ENCODE measurements around the gene NHP2. TPM values are rescaled to one million over a fixed set of nuclear protein-coding genes. Genes with fewer than 3 reads are reported as not detected.
A peak's percentile ranks its signal among the peaks of the same experiment; 100 is the strongest.

The NHP2 gene
- total and polyA plus RNA-seq, 2 experiments from 2014 or later = 435 to 455 TPM

DNA sequence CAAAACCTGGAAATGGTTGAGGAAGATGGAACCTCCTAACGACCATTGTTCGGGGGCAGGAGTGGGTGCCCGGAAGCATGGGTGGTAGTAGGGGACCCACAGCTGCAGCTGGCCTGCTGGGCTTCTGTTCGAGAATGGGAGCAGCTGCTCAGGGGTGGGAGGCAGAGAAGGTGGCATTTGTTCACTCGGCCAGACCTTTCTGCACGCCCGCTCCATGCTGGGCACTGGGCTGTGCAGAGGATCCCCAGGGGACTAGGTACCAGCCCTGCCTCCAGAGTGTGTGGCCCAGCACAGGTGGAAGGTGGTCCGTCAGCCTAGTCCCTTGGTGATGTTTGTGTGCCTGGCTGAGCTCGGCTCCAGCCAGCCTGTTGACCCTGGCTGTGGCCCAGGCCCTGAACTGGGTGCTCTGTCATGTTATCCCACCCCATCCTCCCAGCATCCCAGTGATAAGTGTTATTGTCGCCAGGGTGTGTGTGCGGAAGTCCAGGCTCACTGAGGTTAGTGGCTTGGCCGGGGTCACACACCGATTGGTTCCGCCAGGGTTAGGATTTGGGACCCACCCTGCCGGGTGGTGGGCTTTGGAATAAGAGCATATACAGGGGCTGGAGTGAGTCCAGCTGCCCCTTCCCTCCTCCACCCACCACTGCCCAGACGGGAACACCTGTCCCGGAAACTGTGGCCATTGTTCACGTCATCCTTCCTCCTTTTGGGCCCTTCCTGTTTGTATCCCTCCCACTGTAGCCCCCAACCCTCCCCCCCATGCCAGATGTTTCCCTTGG lies 35.6 kb downstream of the NHP2 start:
- no peak overlapping the region for H3K27ac Mint-ChIP-seq
- TF ChIP-seq EZH2 (IDR thresholded peaks at IDR 0.05; ENCODE audit: low read depth, unreplicated experiment) = no peak
- TF ChIP-seq ZNF114 (CRISPR knock-in tag; IDR thresholded peaks at IDR 0.05) = no peak
- TF ChIP-seq NANOG (IDR thresholded peaks at IDR 0.05; ENCODE audit: borderline replicate concordance) = no peak
- no peak for TF ChIP-seq EZH2phosphoT487 (IDR thresholded peaks at IDR 0.05; ENCODE audit: unreplicated experiment)
- TF ChIP-seq ZNF331 (CRISPR knock-in tag; IDR thresholded peaks at IDR 0.05; ENCODE audit: low read depth) = no peak
- TF ChIP-seq, protein P1, sequence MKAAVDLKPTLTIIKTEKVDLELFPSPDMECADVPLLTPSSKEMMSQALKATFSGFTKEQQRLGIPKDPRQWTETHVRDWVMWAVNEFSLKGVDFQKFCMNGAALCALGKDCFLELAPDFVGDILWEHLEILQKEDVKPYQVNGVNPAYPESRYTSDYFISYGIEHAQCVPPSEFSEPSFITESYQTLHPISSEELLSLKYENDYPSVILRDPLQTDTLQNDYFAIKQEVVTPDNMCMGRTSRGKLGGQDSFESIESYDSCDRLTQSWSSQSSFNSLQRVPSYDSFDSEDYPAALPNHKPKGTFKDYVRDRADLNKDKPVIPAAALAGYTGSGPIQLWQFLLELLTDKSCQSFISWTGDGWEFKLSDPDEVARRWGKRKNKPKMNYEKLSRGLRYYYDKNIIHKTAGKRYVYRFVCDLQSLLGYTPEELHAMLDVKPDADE (IDR thresholded peaks at IDR 0.05) = no peak
- peak overlapping the region; percentile 76; the same call in 1 of the 2 replicates for H3K27ac ChIP-seq (ENCODE audit: low read depth)
- H2AFZ ChIP-seq = no peak overlapping the region
- ATAC-seq (no peak), DNase-seq (ENCODE audit: low spot score) (no peak)
- peaks cover 22% of the 10 kb centered on the region for H3K27me3 Mint-ChIP-seq (ENCODE audit: insufficient read depth, low read depth, poor library complexity)
- H3K9me2 ChIP-seq (ENCODE audit: insufficient read depth) = no peaks in the 10 kb centered on the region
- H3K4me1 ChIP-seq (ENCODE audit: insufficient read depth) = peaks cover 43% of the 10 kb centered on the region
- peaks cover 35% of the 10 kb centered on the region for H3K36me3 Mint-ChIP-seq (ENCODE audit: low read depth)
- no peak overlapping the region for H3K4me3 Mint-ChIP-seq
- peaks cover 21% of the 10 kb centered on the region for H3F3A ChIP-seq (replicated peaks; ENCODE audit: low read depth)
- H3K4me2 ChIP-seq = peak overlapping the region; percentile 32; the same call in 1 of the 2 replicates
- no peaks in the 10 kb centered on the region for H3K27me3 ChIP-seq (ENCODE audit: insufficient read depth)
- no peaks in the 10 kb centered on the region; the same call in 1 of the 2 replicates for H4K20me1 ChIP-seq (replicated peaks; ENCODE audit: insufficient read depth)
- no peak overlapping the region for H3K4me3 ChIP-seq
- H3K79me2 ChIP-seq (replicated peaks; ENCODE audit: insufficient read depth) = peaks cover 69% of the 10 kb centered on the region
- peaks cover 8% of the 10 kb centered on the region for H3K36me3 ChIP-seq (ENCODE audit: insufficient read depth)
- peaks cover 51% of the 10 kb centered on the region for H3K4me1 Mint-ChIP-seq
- H3K9me3 Mint-ChIP-seq = no peaks in the 10 kb centered on the region; the same call in 2 of the 3 replicates

DNA sequence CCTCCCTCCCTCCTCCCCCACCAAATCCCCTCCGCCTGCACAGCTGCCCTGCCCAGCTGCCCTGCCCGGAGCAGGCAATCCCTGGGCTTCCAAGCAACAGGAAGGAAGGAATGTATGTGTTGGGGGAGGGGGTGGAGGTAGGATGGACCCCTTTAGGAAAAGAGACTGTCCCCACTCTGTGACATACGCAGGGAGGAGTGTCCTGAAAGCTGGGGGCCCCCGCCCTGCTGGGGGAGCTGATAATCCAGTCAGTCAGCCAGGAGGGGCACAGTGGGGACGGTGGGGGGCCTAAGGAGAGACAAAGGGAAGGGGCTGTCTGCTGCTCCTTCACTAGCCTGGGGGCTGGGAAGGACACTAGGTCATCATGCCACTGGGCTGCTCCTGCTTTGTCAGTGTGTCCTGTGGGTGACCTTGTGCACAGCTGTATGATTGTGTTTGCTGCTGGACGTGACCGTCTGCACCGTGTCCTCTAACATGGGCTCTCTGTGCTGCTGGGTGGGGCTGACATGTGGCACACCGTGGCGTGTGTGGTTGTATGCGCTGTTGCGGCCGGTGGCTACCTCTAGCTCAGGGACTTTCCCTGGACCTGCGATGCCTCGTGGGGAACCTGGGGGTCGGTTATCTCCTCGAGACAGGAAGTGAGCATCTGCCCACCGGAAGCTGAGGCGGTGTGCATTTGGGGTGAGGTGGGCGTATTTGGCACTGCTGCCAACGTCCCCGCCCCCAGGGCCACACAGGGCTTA lies 37.4 kb downstream of the NHP2 start:
- Histone ChIP-seq H3K27ac (ENCODE audit: low read depth) (peak overlapping the region; percentile 99), H3F3A (replicated peaks; ENCODE audit: low read depth) (peaks cover 25% of the 10 kb centered on the region), H2AFZ (no peak overlapping the region), H3K4me2 (peak overlapping the region; percentile 97), H4K20me1 (replicated peaks; ENCODE audit: insufficient read depth) (no peaks in the 10 kb centered on the region; the same call in 1 of the 2 replicates), H3K4me1 (ENCODE audit: insufficient read depth) (peaks cover 40% of the 10 kb centered on the region), H3K9me2 (ENCODE audit: insufficient read depth) (no peaks in the 10 kb centered on the region), H3K36me3 (ENCODE audit: insufficient read depth) (peaks cover under 1% of the 10 kb centered on the region), H3K79me2 (replicated peaks; ENCODE audit: insufficient read depth) (peaks cover 71% of the 10 kb centered on the region), H3K27me3 (ENCODE audit: insufficient read depth) (no peaks in the 10 kb centered on the region), H3K4me3 (peak overlapping the region; percentile 92)
- ATAC-seq (peak; percentile 7), DNase-seq (ENCODE audit: low spot score) (peak; percentile 78)
- Mint-ChIP-seq H3K4me3 (peak overlapping the region; percentile 96), H3K9me3 (peaks cover 12% of the 10 kb centered on the region), H3K4me1 (peaks cover 50% of the 10 kb centered on the region), H3K27ac (peak overlapping the region; percentile 94), H3K36me3 (ENCODE audit: low read depth) (peaks cover 24% of the 10 kb centered on the region), H3K27me3 (ENCODE audit: insufficient read depth, low read depth, poor library complexity) (peaks cover 24% of the 10 kb centered on the region)
- TF ChIP-seq, protein P2, sequence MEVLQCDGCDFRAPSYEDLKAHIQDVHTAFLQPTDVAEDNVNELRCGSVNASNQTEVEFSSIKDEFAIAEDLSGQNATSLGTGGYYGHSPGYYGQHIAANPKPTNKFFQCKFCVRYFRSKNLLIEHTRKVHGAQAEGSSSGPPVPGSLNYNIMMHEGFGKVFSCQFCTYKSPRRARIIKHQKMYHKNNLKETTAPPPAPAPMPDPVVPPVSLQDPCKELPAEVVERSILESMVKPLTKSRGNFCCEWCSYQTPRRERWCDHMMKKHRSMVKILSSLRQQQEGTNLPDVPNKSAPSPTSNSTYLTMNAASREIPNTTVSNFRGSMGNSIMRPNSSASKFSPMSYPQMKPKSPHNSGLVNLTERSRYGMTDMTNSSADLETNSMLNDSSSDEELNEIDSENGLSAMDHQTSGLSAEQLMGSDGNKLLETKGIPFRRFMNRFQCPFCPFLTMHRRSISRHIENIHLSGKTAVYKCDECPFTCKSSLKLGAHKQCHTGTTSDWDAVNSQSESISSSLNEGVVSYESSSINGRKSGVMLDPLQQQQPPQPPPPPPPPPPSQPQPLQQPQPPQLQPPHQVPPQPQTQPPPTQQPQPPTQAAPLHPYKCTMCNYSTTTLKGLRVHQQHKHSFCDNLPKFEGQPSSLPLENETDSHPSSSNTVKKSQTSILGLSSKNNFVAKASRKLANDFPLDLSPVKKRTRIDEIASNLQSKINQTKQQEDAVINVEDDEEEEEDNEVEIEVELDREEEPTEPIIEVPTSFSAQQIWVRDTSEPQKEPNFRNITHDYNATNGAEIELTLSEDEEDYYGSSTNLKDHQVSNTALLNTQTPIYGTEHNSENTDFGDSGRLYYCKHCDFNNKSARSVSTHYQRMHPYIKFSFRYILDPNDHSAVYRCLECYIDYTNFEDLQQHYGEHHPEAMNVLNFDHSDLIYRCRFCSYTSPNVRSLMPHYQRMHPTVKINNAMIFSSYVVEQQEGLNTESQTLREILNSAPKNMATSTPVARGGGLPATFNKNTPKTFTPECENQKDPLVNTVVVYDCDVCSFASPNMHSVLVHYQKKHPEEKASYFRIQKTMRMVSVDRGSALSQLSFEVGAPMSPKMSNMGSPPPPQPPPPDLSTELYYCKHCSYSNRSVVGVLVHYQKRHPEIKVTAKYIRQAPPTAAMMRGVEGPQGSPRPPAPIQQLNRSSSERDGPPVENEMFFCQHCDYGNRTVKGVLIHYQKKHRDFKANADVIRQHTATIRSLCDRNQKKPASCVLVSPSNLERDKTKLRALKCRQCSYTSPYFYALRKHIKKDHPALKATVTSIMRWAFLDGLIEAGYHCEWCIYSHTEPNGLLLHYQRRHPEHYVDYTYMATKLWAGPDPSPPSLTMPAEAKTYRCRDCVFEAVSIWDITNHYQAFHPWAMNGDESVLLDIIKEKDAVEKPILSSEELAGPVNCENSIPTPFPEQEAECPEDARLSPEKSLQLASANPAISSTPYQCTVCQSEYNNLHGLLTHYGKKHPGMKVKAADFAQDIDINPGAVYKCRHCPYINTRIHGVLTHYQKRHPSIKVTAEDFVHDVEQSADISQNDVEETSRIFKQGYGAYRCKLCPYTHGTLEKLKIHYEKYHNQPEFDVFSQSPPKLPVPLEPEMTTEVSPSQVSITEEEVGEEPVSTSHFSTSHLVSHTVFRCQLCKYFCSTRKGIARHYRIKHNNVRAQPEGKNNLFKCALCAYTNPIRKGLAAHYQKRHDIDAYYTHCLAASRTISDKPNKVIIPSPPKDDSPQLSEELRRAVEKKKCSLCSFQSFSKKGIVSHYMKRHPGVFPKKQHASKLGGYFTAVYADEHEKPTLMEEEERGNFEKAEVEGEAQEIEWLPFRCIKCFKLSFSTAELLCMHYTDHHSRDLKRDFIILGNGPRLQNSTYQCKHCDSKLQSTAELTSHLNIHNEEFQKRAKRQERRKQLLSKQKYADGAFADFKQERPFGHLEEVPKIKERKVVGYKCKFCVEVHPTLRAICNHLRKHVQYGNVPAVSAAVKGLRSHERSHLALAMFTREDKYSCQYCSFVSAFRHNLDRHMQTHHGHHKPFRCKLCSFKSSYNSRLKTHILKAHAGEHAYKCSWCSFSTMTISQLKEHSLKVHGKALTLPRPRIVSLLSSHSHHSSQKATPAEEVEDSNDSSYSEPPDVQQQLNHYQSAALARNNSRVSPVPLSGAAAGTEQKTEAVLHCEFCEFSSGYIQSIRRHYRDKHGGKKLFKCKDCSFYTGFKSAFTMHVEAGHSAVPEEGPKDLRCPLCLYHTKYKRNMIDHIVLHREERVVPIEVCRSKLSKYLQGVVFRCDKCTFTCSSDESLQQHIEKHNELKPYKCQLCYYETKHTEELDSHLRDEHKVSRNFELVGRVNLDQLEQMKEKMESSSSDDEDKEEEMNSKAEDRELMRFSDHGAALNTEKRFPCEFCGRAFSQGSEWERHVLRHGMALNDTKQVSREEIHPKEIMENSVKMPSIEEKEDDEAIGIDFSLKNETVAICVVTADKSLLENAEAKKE (CRISPR knock-in tag; IDR thresholded peaks at IDR 0.05) = no peak
- TF ChIP-seq POLR2AphosphoS5 (IDR thresholded peaks at IDR 0.05; ENCODE audit: low read depth) (peak; percentile 42), CREB1 (CRISPR knock-in tag; IDR thresholded peaks at IDR 0.05; ENCODE audit: low read depth) (no peak)
